Inferior parietal cortex (tissue), 1 donor: ENCODE results near the gene CASP9.
"Not testable (repeated sequence)": the region's sequence is repeated elsewhere in the genome, so short reads cannot be mapped to it uniquely, and the experiment has no call there.

Source experiments
- DNase-seq: peaks from one replicate; pipeline ENCODE4 v3.0.0-alpha.2; 2016; ENCODE audit errors: extremely low spot score

Gene CASP9

GRCh38 chr1:15469821-15470448 is 54.1 kb downstream of the CASP9 start:
- not testable (repeated sequence) for DNase-seq

- no peak for DNase-seq
Measured at GRCh38 chr1:15469361-15469760, 54.7 kb downstream of the CASP9 start.

GRCh38 chr1:15468145-15468544 is 55.9 kb downstream of the CASP9 start:
- no peak for DNase-seq

- not testable (repeated sequence) for DNase-seq
Measured at GRCh38 chr1:15466955-15467625, 56.9 kb downstream of the CASP9 start.

GRCh38 chr1:15465674-15466073 is 58.3 kb downstream of the CASP9 start:
- no peak for DNase-seq

GRCh38 chr1:15463926-15464322 is 60.1 kb downstream of the CASP9 start:
- DNase-seq: not testable (repeated sequence)

- not testable (repeated sequence) for DNase-seq
Measured at GRCh38 chr1:15463064-15463800, 60.8 kb downstream of the CASP9 start.

- no peak for DNase-seq
Measured at GRCh38 chr1:15460708-15461095, 63.3 kb downstream of the CASP9 start.

- DNase-seq: no peak
Measured at GRCh38 chr1:15459771-15460707, 64.0 kb downstream of the CASP9 start.

GRCh38 chr1:15458388-15458787 is 65.6 kb downstream of the CASP9 start:
- DNase-seq: not testable (repeated sequence)

- DNase-seq: no peak
Measured at GRCh38 chr1:15457585-15457984, 66.4 kb downstream of the CASP9 start.

GRCh38 chr1:15456313-15456954 is 67.6 kb downstream of the CASP9 start, which contains the start of gene CELA2A:
TSS of gene CELA2A (plus strand) at chr1:15456732. CDS start at chr1:15456754, 22 bp downstream.
- DNase-seq: no peak

GRCh38 chr1:15455522-15455921 is 68.5 kb downstream of the CASP9 start:
- no peak for DNase-seq

- DNase-seq: no peak
Measured at GRCh38 chr1:15454256-15454655, 69.8 kb downstream of the CASP9 start.

- DNase-seq: no peak
Measured at GRCh38 chr1:15453734-15454133, 70.3 kb downstream of the CASP9 start.

GRCh38 chr1:15452866-15453571 is 71.0 kb downstream of the CASP9 start:
- DNase-seq: no peak

- no peak for DNase-seq
Measured at GRCh38 chr1:15452216-15452615, 71.8 kb downstream of the CASP9 start.

GRCh38 chr1:15451014-15451722 is 72.8 kb downstream of the CASP9 start:
- no peak for DNase-seq

- DNase-seq: no peak
Measured at GRCh38 chr1:15449567-15449966, 74.4 kb downstream of the CASP9 start.
